SH-SY5Y (cell line): Measurements from ENCODE around the gene SLC8A1.

Source experiments
- GATA2 ChIP-seq: IDR thresholded peaks from 2 replicates; pipeline ENCODE4 v1.6.1; 2011; ENCODE audit warnings: mild to moderate bottlenecking, low read depth, low read length
- GATA3 ChIP-seq: IDR thresholded peaks from 2 replicates; pipeline ENCODE4 v1.6.1; 2011; ENCODE audit warnings: low read depth, mild to moderate bottlenecking, low read length, moderate library complexity

DNA sequence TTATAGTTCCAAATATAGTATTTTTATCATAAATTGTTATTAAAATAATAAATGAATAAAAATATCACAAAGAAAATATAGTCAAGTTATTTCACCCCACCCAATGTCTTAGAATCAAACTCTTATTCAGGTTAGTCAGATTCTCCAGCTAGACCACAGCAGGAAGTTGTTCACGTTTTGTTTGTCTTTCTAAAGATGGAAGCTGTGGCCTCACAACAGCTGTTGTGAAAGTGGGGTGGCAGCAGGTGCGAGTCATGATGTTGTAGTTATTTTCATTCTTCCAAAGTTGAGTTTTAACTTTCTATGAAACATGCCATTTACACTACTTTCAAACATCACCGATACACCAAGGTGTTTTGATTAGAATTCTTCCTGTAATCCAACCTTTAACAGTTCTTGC, 272.9 kb downstream of the SLC8A1 start:
- no peak for TF ChIP-seq GATA2
- TF ChIP-seq GATA3, result no peak
